ENCODE results near the gene UBE2I. TPM values are rescaled to one million over a fixed set of nuclear protein-coding genes. Genes with fewer than 3 reads are reported as not detected.

The UBE2I gene
- total and polyA plus RNA-seq, 2 of the 4 experiments (the other 2 are of a cell fraction) = 30.8 to 140 TPM

DNA sequence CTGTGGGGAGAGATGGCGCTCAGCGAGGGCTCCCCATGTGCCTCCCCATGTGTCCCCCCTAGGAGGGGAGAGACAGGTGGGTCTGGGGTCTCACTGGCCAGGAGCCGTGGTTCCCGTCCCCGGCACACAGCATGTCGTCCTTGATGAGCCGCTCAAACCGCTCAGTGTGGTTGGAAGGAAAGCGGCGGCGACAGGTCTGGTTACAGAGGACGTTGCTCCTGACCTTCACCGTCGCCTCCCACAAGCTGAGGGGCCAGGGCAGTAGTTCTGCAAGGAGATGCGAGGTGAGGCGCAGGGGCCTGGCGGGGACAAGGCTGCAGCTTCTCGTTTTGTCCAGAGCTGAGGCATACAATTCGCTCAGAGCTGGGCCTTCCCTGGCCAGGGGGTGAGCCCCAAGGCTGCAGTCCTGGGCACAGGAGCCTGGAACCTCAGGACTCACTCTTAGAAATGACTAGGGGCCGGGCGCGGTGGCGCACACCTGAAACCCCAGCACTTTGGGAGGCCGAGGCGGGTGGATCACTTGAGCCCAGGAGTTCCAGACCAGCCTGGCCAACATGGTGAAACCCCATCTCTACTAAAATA lies 22.8 kb upstream of the UBE2I start:
- WGBS, 2 experiments (ENCODE audit: extremely low coverage in 2 of 2, insufficient read length in 1 of 2) = 57% methylated on average over 8 of the region's 25 CpGs; no CpG with 5 or more reads in 1 of the 2 experiments
- no peaks in the 10 kb centered on the region; the same call in 1 of the 2 replicates for H3K4me1 ChIP-seq (ENCODE audit: control insufficient read depth, insufficient read depth, low read length)
- no peak overlapping the region for H2AFZ ChIP-seq (replicated peaks; ENCODE audit: low read length, poor library complexity)
- ATAC-seq (ENCODE audit: low read depth) = no peak
- no peak overlapping the region for H3K9ac ChIP-seq (ENCODE audit: low read depth, low read length)
- no peak overlapping the region for H3K18ac ChIP-seq (ENCODE audit: low read depth, low read length)
- H4K91ac ChIP-seq (ENCODE audit: insufficient read depth, low read depth, low read length) = no peak overlapping the region
- in situ Hi-C loops (cut with MboI; ENCODE audit: low sequenced_read_pairs) (no loop called here), dilution Hi-C loops (cut with HindIII; ENCODE audit: low sequenced_read_pairs, unreplicated experiment) (no loop called here), intact Hi-C loops (cut with micrococcal nuclease) (no loop called here)
- no peaks in the 10 kb centered on the region for H4K20me1 ChIP-seq (ENCODE audit: insufficient read depth, low read length)
- no peaks in the 10 kb centered on the region for H3K9me1 ChIP-seq (ENCODE audit: insufficient read depth, low read length)
- no peak overlapping the region for H2BK15ac ChIP-seq (ENCODE audit: low read depth, low read length)
- no peak overlapping the region for H2BK5ac ChIP-seq (ENCODE audit: low read depth, low read length, poor library complexity, severe bottlenecking)
- no TSS peak for BruUV-seq (replicated peaks)
- no peak overlapping the region for H3K14ac ChIP-seq (replicated peaks; ENCODE audit: low read depth, low read length)
- H3K27me3 ChIP-seq (ENCODE audit: control insufficient read depth, insufficient read depth, low read length) = peaks cover 78% of the 10 kb centered on the region
- DNase-seq = no peak
- H2BK20ac ChIP-seq (ENCODE audit: low read depth, low read length) = no peak overlapping the region
- H2BK120ac ChIP-seq (ENCODE audit: low read depth, low read length) = no peak overlapping the region
- H4K5ac ChIP-seq (ENCODE audit: low read depth, low read length) = no peak overlapping the region
- H3K4me3 ChIP-seq (ENCODE audit: insufficient read depth, low read depth, low read length) = no peak overlapping the region
- H3K9me3 ChIP-seq (ENCODE audit: control insufficient read depth, insufficient read depth, low read length) = no peaks in the 10 kb centered on the region
- no peak overlapping the region for H4K8ac ChIP-seq (ENCODE audit: low read depth in 2 of 2, low read length in 2 of 2)
- no peak overlapping the region for H3K4ac ChIP-seq (ENCODE audit: low read depth, low read length)
- no peak overlapping the region; the same call in 1 of the 2 replicates for H3K56ac ChIP-seq (ENCODE audit: extremely low read depth, insufficient read depth, low read length)
- CTCF ChIA-PET = no interaction called here
- no peak overlapping the region for H3K4me2 ChIP-seq (ENCODE audit: low read depth, low read length)
- TF ChIP-seq FOS (IDR thresholded peaks at IDR 0.05; ENCODE audit: low read depth, low read length) (no peak), CHD1 (IDR thresholded peaks at IDR 0.05; ENCODE audit: low read depth, low read length) (no peak), RAD21 (IDR thresholded peaks at IDR 0.05; ENCODE audit: low read length) (no peak), MAFK (IDR thresholded peaks at IDR 0.05; ENCODE audit: low read depth, low read length) (no peak), CEBPB (IDR thresholded peaks at IDR 0.05; ENCODE audit: low read depth, low read length) (no peak), MAZ (IDR thresholded peaks at IDR 0.05; ENCODE audit: borderline replicate concordance, low read depth, low read length) (no peak), BHLHE40 (IDR thresholded peaks at IDR 0.05; ENCODE audit: low read depth, low read length) (no peak), RFX5 (IDR thresholded peaks at IDR 0.05; ENCODE audit: low read depth, low read length) (no peak), MXI1 (IDR thresholded peaks at IDR 0.05; ENCODE audit: borderline replicate concordance, low read depth, low read length) (no peak), SMC3 (IDR thresholded peaks at IDR 0.05; ENCODE audit: low read depth, low read length) (no peak), ELK1 (IDR thresholded peaks at IDR 0.05; ENCODE audit: borderline replicate concordance, low read depth, low read length) (no peak), NFE2L2 (IDR thresholded peaks at IDR 0.05; ENCODE audit: low read depth, low read length) (no peak), RCOR1 (IDR thresholded peaks at IDR 0.05; ENCODE audit: insufficient replicate concordance, low read length) (no peak), CTCF (conservative IDR thresholded peaks at IDR 0.05; ENCODE audit: low read depth, low read length) (no peak), POLR2A (IDR thresholded peaks at IDR 0.05; ENCODE audit: low read depth, low read length) (no peak)
- TF ChIP-seq, protein P1, sequence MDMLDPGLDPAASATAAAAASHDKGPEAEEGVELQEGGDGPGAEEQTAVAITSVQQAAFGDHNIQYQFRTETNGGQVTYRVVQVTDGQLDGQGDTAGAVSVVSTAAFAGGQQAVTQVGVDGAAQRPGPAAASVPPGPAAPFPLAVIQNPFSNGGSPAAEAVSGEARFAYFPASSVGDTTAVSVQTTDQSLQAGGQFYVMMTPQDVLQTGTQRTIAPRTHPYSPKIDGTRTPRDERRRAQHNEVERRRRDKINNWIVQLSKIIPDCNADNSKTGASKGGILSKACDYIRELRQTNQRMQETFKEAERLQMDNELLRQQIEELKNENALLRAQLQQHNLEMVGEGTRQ (IDR thresholded peaks at IDR 0.05; ENCODE audit: low read depth, low read length) = no peak
- no peaks in the 10 kb centered on the region for H3K79me1 ChIP-seq (ENCODE audit: low read depth in 1 of 2, low read length in 2 of 2)
- H3K27ac ChIP-seq (ENCODE audit: insufficient read depth, low read length) = no peak overlapping the region
- no peaks in the 10 kb centered on the region for H3K36me3 ChIP-seq (ENCODE audit: control insufficient read depth, insufficient read depth, low read length)
- H3K23ac ChIP-seq (ENCODE audit: low read depth, low read length) = no peak overlapping the region
- H2AK5ac ChIP-seq (ENCODE audit: low read depth, low read length) = no peak overlapping the region
- no peak overlapping the region for H2AK9ac ChIP-seq (replicated peaks; ENCODE audit: low read depth, low read length, poor library complexity)
- POLR2A ChIA-PET (ENCODE audit: unreplicated experiment) = interaction anchor here (0.5 kb wide), 1 partner anchor 53 kb away, joined by 3 read pairs; no protein-coding TSS in a partner anchor
